Activated CD8-positive, alpha-beta memory T cell treated with anti-CD3 and anti-CD28 coated beads, Interleukin-2, amount 10 ng/mL, durations not matched to agents 7 days and 5 days (primary cell): Measurements from ENCODE around the gene IGF2R. TPM values are rescaled to one million over a fixed set of nuclear protein-coding genes. Genes with fewer than 3 reads are reported as not detected.

Experiments
- ATAC-seq: fragments of 150-1000 bp; cut with Tn5 transposase; one replicate; pipeline ENCODE4 v1.10.0; 2021; ENCODE audit warnings: moderate library complexity
- CTCF ChIA-PET: fragments of 350-600 bp; sonication (Branson Sonifier 250); formaldehyde crosslinking; loops from one replicate; lab custom pipeline; 2021; ENCODE audit warnings: antibody characterized with exemption; lab: Charles Lee
- DNase-seq: peaks from one replicate; pipeline ENCODE4 v3.0.0-alpha.2; 2020
- H3K27ac Mint-ChIP-seq: one replicate; pipeline ENCODE4 v1.8.0; 2021; ENCODE audit warnings: mild to moderate bottlenecking, mixed read lengths
- H3K27me3 Mint-ChIP-seq: one replicate; pipeline ENCODE4 v1.8.0; 2021; ENCODE audit warnings: mixed read lengths
- H3K36me3 Mint-ChIP-seq: one replicate; pipeline ENCODE4 v1.8.0; 2021; ENCODE audit warnings: mild to moderate bottlenecking, mixed read lengths
- H3K4me1 Mint-ChIP-seq: one replicate; pipeline ENCODE4 v1.8.0; 2021; ENCODE audit warnings: mixed read lengths
- H3K4me3 Mint-ChIP-seq: one replicate; pipeline ENCODE4 v1.8.0; 2021; ENCODE audit warnings: mild to moderate bottlenecking, moderate library complexity, mixed read lengths
- H3K9me3 Mint-ChIP-seq: one replicate; pipeline ENCODE4 v1.8.0; 2022; ENCODE audit warnings: low read depth, mixed read lengths
- total RNA-seq, 2 experiments: library from RNA; stranded (reverse); gene quantifications; one replicate each; pipeline ENCODE4 v1.2.3, GENCODE V29; 2021

Gene IGF2R
- total RNA-seq, 2 experiments from 2014 or later, result 74.5 to 83.1 TPM

DNA sequence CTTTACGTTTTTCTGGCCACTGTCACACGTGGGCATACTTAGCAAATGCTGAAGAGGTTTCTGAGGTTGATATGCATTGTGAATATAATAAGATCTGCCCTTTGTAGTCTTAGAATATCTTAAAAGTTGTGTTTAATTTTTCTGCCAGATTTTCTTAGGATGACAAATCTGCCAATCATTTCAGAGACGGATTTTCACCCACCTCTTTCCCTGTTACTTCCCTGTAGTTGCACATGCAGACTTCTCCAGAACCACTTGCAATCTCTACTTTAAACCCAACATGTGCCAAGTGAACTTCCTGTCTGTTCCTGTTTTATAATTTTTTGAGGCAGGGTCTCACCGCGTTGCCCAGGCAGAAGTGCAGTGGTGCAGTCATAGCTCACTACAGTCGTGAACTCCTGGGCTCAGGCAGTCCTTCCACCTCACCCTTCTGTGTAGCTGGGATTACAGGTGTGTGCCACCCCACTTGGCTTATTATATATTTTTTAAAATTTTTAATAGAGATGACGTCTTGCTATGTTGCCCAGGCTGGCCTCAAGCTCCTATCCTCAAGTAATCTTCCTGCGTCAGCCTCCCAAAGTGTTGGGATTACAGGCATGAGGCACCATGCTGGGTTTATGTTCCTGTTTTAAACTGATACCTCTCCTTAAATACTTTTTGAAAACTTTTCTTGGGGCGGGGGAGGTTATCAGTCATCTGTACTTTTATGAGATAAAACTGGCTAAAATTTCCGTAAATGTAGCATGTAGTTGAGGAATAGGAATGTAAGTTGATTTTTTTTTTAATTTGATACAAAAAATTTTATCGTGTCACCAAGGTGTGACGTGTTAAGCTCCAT, 2.7 kb downstream of the IGF2R start:
- DNase-seq, result no peak
- Mint-ChIP-seq H3K27ac (peak overlapping the region; percentile 4), H3K4me1 (peaks cover 71% of the 10 kb centered on the region), H3K27me3 (peaks cover 7% of the 10 kb centered on the region), H3K4me3 (peak overlapping the region; percentile 92), H3K36me3 (peaks cover 11% of the 10 kb centered on the region), H3K9me3 (no peaks in the 10 kb centered on the region)
- no peak for ATAC-seq
- CTCF ChIA-PET, result interaction anchor here (1.7 kb wide), 1 partner anchor 10 kb away, joined by 5 read pairs; no protein-coding TSS in a partner anchor

GRCh38 chr6:159972506-159973268, 3.8 kb downstream of the IGF2R start:
- peak overlapping the region; percentile 44 for H3K27ac Mint-ChIP-seq
- peaks cover 11% of the 10 kb centered on the region for H3K36me3 Mint-ChIP-seq
- H3K4me1 Mint-ChIP-seq, result peaks cover 81% of the 10 kb centered on the region
- no peaks in the 10 kb centered on the region for H3K9me3 Mint-ChIP-seq
- ATAC-seq (no peak), DNase-seq (no peak)
- H3K27me3 Mint-ChIP-seq, result no peaks in the 10 kb centered on the region
- CTCF ChIA-PET, result interaction anchor here (1.5 to 1.7 kb wide), 2 partner anchors 9 to 11 kb away, joined by 4 to 5 read pairs; no protein-coding TSS in a partner anchor
- no peak overlapping the region for H3K4me3 Mint-ChIP-seq

DNA sequence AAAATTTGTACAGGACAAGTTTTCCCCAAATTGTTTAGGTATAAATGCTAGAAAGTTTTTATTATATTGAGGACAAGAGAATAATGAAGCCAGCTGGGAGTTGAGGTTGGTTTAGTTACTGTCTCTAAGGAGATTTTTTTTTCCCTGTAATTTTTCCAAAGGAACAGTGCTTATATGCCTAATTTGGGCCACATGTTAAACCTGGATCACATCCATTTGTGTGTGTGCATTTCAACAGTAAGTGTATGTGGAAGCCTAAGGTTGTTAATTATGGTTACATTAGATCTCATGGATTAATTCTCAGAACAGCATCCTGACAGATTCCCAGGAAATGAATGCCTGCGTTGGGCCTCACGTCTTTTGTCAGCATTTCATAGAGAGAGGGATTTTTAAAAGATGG, 4.5 kb downstream of the IGF2R start:
- peaks cover 11% of the 10 kb centered on the region for H3K36me3 Mint-ChIP-seq
- H3K27ac Mint-ChIP-seq, result peak overlapping the region; percentile 83
- no peak for ATAC-seq
- CTCF ChIA-PET, result interaction anchor here (1.5 to 1.7 kb wide), 2 partner anchors 8 to 10 kb away, joined by 4 to 5 read pairs; no protein-coding TSS in a partner anchor
- H3K4me1 Mint-ChIP-seq, result peaks cover 82% of the 10 kb centered on the region
- H3K27me3 Mint-ChIP-seq, result no peaks in the 10 kb centered on the region
- H3K4me3 Mint-ChIP-seq, result peak overlapping the region; percentile 38
- DNase-seq, result no peak
- H3K9me3 Mint-ChIP-seq, result no peaks in the 10 kb centered on the region

DNA sequence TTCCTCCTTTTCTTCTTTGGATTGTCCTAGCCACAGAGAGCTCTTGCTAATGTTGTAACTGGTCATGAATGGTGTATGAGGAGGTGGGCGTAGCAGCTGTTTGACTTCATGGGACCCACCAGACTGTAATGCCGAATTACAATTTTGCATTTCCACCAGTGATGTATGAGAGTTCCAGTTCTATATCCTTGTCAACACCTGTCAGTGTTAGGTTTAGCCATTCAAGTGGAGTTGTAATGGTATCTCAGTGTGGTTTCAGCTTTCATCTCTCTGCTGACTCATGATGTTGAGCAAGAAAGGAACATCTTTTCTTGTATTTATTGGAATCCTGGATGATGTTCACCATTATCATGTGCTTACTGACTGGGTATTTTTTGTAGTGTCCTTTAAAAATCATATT, 5.1 kb downstream of the IGF2R start:
- ATAC-seq (peak; percentile 34), DNase-seq (no peak)
- H3K4me3 Mint-ChIP-seq, result peak overlapping the region; percentile 38

DNA sequence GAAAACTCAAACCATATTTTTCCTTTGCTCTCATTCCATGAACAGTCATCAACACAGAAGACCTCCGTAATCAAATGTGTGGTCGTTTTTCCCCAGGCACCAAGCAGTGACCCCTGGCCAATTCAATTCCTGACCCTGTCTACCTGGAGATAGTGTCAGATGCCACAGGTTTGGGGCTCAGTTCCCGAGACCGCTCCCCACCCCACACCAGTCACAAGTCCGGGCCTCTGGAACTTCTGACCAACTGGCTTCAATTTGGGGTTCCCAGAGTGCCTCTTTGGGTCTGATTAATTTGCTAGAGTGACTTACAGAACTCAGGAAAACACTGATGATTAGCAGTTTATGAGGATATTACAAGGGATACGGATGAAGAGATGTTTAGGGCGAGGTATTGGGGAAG, 6.0 kb downstream of the IGF2R start:
- H3K4me3 Mint-ChIP-seq, result no peak overlapping the region
- DNase-seq (no peak), ATAC-seq (no peak)
- no peaks in the 10 kb centered on the region for H3K9me3 Mint-ChIP-seq
- no peaks in the 10 kb centered on the region for H3K27me3 Mint-ChIP-seq
- peaks cover 94% of the 10 kb centered on the region for H3K4me1 Mint-ChIP-seq
- peaks cover 11% of the 10 kb centered on the region for H3K36me3 Mint-ChIP-seq
- CTCF ChIA-PET, result interaction anchor here (2.0 kb wide), 1 partner anchor 41 kb away, joined by 5 read pairs; no protein-coding TSS in a partner anchor
- H3K27ac Mint-ChIP-seq, result peak overlapping the region; percentile 83

More for the DNA sequence above, 5.1 kb downstream of the IGF2R start:
- CTCF ChIA-PET, result interaction anchor here (0.9 to 1.5 kb wide), 2 partner anchors 10 to 13 kb away, joined by 3 to 4 read pairs; no protein-coding TSS in a partner anchor
- peaks cover 85% of the 10 kb centered on the region for H3K4me1 Mint-ChIP-seq
- H3K36me3 Mint-ChIP-seq, result peaks cover 11% of the 10 kb centered on the region
- no peaks in the 10 kb centered on the region for H3K9me3 Mint-ChIP-seq
- H3K27me3 Mint-ChIP-seq, result no peaks in the 10 kb centered on the region
- peak overlapping the region; percentile 83 for H3K27ac Mint-ChIP-seq

DNA sequence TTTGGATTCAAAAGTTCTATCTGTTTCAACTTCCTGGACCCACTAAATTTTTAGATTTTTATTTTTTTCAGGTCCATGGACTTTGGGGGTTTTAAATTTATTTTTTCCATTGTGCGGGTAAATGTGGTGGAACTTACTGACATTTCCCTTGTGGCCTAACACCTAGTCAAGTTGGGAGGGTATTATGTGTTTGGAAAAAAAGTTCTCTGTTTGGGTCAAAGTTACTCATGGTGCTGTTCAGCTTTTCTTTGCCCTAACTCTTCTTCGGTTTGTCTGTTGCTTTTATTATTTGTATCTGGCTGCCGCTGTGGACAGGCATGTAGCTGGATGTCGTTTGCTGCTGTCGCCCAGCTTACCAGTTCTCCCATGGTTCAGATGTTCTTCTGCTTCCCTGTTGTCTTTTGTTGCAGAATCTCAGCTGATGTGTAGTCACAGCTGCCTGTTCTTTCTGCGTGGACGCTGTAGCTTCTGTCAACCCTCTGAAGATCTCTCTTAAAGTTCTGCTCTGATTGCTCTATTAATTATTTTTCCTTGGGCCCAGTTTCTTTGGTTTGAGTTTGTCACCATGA, 7.9 kb downstream of the IGF2R start:
- Mint-ChIP-seq H3K9me3 (no peaks in the 10 kb centered on the region), H3K27ac (peak overlapping the region; percentile 95), H3K36me3 (peaks cover 7% of the 10 kb centered on the region), H3K4me3 (peak overlapping the region; percentile 63), H3K4me1 (peaks cover 94% of the 10 kb centered on the region), H3K27me3 (no peaks in the 10 kb centered on the region)
- ATAC-seq, result no peak
- CTCF ChIA-PET, result interaction anchor here (1.4 to 2.3 kb wide), 3 partner anchors 40 to 186 kb away, joined by 5 to 7 read pairs (median 6); partner anchors contain the start of genes MRPL18 and TCP1
- DNase-seq, result no peak

DNA sequence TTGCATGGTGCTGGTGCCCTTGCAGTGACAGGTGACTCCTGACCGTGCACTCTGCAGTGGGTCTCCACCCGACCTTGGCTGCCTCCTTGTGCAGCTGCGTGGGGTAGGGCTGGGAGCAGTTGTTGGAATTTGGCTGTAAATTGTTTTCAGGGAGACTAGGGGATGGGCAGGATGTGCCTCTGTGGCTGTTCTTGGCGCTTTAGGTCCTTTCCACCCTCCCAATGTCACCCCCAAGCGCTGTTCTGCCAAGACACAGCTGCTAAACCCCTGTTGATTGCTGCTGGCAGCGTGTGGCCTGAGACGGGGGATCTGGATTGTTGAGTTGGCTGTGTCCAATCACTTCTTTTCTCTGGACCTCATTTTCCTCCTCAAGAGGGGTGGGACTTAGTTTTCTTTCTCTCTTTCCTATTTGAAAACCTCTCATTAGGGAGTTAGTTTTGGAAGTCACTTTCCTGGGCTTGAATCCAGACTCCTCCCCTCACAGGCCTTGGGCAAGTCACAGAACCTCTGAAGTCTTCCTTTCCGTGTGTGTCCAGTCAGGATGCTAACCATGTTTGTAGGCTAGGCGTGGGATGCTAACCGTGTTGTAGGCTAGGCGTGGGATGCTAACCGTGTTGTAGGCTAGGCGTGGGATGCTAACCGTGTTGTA, 8.5 kb downstream of the IGF2R start:
- ATAC-seq (no peak), DNase-seq (no peak)
- Mint-ChIP-seq H3K4me1 (peaks cover 95% of the 10 kb centered on the region), H3K27me3 (no peaks in the 10 kb centered on the region), H3K4me3 (peak overlapping the region; percentile 63), H3K9me3 (no peaks in the 10 kb centered on the region), H3K36me3 (peaks cover 7% of the 10 kb centered on the region), H3K27ac (peak overlapping the region; percentile 95)
- CTCF ChIA-PET, result interaction anchor here (1.1 to 2.3 kb wide), 3 partner anchors 50 to 257 kb away, joined by 3 to 7 read pairs (median 6); partner anchors contain the start of genes MRPL18 and TCP1

GRCh38 chr6:159977904-159978268, 9.0 kb downstream of the IGF2R start:
- Mint-ChIP-seq H3K27me3 (no peaks in the 10 kb centered on the region), H3K36me3 (peaks cover 7% of the 10 kb centered on the region), H3K27ac (peak overlapping the region; percentile 95), H3K4me1 (peaks cover 95% of the 10 kb centered on the region), H3K4me3 (peak overlapping the region; percentile 59), H3K9me3 (no peaks in the 10 kb centered on the region)
- DNase-seq (no peak), ATAC-seq (no peak)
- CTCF ChIA-PET, result interaction anchor here (1.1 to 2.3 kb wide), 4 partner anchors 8 to 258 kb away, joined by 3 to 7 read pairs (median 4); partner anchors contain the start of gene IGF2R

DNA sequence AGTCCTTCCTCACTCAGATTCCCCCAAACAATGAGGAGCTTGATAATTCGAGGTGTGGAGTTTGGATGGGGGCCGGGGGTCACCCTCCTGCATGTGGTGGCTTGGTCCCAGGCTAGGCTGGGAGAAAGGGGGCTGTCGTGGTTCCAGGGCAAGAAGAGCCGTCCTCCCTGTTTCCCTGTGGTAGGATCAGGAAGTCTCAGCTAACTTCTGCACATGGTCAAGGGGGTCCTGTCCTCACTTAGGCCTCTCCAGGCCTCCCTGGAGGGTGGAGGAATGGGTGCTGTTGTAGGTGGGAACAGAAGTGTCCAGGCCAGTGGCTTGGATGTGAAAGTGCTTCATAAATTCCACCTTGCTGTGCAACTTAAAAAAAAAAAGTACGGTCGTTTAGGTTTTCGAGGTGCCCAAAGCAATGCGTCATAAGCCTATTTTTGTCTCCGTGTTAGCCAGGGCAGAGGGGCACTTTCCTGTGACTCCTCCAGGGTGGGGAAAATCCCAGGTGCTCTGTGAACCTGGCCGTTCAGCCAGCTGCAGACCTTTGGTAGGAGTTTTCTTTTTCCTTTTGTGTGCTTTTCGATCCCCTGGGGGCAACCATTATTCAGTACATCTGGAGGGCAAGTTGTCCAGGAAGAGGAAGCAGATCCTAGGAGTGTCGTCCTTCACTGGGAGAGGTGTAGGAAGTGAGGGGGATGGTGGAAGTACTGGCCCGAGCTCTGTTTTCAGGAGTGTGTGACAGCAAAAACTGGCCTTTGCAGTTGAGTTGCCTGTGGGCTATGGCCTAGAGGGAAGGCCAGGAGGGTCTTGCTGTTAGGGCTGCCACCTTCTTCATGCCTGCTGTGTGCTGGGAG, 9.6 kb downstream of the IGF2R start:
- DNase-seq, result no peak
- H3K9me3 Mint-ChIP-seq, result no peaks in the 10 kb centered on the region
- no peaks in the 10 kb centered on the region for H3K27me3 Mint-ChIP-seq
- peaks cover 95% of the 10 kb centered on the region for H3K4me1 Mint-ChIP-seq
- peak; percentile 10 for ATAC-seq
- peaks cover 7% of the 10 kb centered on the region for H3K36me3 Mint-ChIP-seq
- H3K4me3 Mint-ChIP-seq, result peak overlapping the region; percentile 59
- CTCF ChIA-PET, result interaction anchor here (0.9 to 2.3 kb wide), 5 partner anchors 8 to 258 kb away, joined by 3 to 7 read pairs (median 3); partner anchors contain the start of gene IGF2R
- peak overlapping the region; percentile 95 for H3K27ac Mint-ChIP-seq

DNA sequence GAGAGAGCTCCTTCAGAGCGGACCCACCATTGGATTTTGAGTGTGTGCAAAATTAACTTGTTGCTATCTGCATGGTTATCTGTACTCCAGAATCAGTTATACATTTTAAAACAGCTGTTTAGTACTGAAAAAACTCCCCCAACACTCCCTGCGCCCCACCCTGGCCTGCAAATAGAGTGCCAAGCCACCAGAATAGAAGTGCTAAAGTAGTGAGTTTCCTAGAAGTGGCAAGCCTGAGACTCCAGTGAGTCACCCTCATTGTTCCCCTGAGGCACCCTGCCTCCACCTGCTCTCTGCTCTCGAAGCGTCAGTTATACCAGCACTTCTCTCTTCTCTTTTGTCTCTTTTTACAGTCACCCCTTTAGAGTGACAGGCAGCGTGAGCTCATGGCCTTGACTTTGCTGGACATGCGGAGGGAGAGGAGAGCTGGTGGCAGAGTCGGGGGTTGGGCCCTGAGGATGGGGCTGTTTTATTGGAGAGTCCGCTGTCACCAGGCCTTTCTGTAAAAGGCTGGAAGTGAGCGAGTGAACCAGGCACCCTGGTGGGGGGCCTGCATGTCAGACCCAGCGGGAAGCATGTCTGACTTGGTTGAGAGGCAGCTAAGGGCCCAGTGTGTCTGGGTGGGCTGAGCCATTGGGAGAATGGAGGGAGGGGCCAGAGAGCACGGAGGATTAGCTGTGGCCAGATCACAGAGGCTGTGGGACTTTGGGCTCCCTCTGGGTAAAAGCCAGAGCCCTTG, 10.4 kb downstream of the IGF2R start:
- CTCF ChIA-PET, result interaction anchor here (0.9 to 5.3 kb wide), 4 partner anchors 9 to 36 kb away, joined by 3 to 32 read pairs (median 4); partner anchors contain the start of gene IGF2R
- ATAC-seq, result peak; percentile 79

DNA sequence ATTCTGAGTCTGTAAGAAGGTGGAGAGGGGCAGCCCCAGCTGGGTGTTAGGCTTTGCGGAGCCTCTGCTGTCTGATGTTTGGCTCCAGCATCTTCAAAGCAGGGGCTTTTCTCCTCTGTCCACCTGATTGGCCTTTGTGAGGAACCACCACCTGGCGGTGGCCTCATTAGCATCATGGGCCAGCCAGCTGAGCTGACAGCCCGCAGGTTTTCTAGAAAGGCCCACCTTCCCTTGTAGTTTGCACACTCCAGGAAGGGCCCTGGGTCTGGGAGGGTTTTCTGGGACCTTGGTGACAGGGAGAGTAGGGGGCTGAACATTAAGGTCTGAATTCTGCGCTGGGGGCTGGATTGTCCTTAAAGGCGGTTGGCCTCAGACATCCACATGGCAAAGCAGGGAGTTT, 11.6 kb downstream of the IGF2R start:
- peaks cover 93% of the 10 kb centered on the region for H3K4me1 Mint-ChIP-seq
- no peak for DNase-seq
- peak overlapping the region; percentile 86 for H3K27ac Mint-ChIP-seq
- H3K9me3 Mint-ChIP-seq, result no peaks in the 10 kb centered on the region
- ATAC-seq, result no peak
- no peaks in the 10 kb centered on the region for H3K27me3 Mint-ChIP-seq
- peak overlapping the region; percentile 58 for H3K4me3 Mint-ChIP-seq
- peaks cover 3% of the 10 kb centered on the region for H3K36me3 Mint-ChIP-seq
- CTCF ChIA-PET, result interaction anchor here (1.7 to 5.3 kb wide), 3 partner anchors 8 to 35 kb away, joined by 5 to 32 read pairs (median 6); no protein-coding TSS in a partner anchor

More for the DNA sequence above, 10.4 kb downstream of the IGF2R start:
- H3K27me3 Mint-ChIP-seq, result no peaks in the 10 kb centered on the region
- H3K27ac Mint-ChIP-seq, result peak overlapping the region; percentile 95
- H3K9me3 Mint-ChIP-seq, result no peaks in the 10 kb centered on the region
- H3K36me3 Mint-ChIP-seq, result peaks cover 7% of the 10 kb centered on the region
- H3K4me1 Mint-ChIP-seq, result peaks cover 95% of the 10 kb centered on the region
- DNase-seq, result peak; percentile 85
- H3K4me3 Mint-ChIP-seq, result peak overlapping the region; percentile 59
